Choroid plexus epithelial cell (primary cell): ENCODE measurements around the gene NPTXR.
"Not testable (repeated sequence)": the region's sequence is repeated elsewhere in the genome, so short reads cannot be mapped to it uniquely, and the experiment has no call there.

ENCODE experiments used
- DNase-seq: peaks from one replicate; pipeline ENCODE4 v3.0.0-alpha.2; 2010; ENCODE audit warnings: low read depth
- H3K4me3 ChIP-seq: 2 replicates; pipeline ENCODE4 v1.5.1; 2011; ENCODE audit warnings: low read depth, mild to moderate bottlenecking, control low read depth, low read length, moderate library complexity
- TF ChIP-seq, protein P1 (sequence below): conservative IDR thresholded peaks from 2 replicates; pipeline ENCODE4 v1.5.1; 2011; ENCODE audit warnings: low read depth, mild to moderate bottlenecking, control low read depth, inconsistent platforms, low read length, moderate library complexity

NPTXR gene

GRCh38 chr22:38860283-38861169 lies 16.7 kb upstream of the NPTXR start:
- TF ChIP-seq, protein P1, sequence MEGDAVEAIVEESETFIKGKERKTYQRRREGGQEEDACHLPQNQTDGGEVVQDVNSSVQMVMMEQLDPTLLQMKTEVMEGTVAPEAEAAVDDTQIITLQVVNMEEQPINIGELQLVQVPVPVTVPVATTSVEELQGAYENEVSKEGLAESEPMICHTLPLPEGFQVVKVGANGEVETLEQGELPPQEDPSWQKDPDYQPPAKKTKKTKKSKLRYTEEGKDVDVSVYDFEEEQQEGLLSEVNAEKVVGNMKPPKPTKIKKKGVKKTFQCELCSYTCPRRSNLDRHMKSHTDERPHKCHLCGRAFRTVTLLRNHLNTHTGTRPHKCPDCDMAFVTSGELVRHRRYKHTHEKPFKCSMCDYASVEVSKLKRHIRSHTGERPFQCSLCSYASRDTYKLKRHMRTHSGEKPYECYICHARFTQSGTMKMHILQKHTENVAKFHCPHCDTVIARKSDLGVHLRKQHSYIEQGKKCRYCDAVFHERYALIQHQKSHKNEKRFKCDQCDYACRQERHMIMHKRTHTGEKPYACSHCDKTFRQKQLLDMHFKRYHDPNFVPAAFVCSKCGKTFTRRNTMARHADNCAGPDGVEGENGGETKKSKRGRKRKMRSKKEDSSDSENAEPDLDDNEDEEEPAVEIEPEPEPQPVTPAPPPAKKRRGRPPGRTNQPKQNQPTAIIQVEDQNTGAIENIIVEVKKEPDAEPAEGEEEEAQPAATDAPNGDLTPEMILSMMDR = no peak
- no peak for DNase-seq
- no peak overlapping the region for H3K4me3 ChIP-seq

- TF ChIP-seq, protein P1 = no peak
- DNase-seq = no peak
Observed at GRCh38 chr22:38859581-38860282, 15.9 kb upstream of the NPTXR start.

GRCh38 chr22:38858492-38858891 lies 14.7 kb upstream of the NPTXR start:
- DNase-seq = no peak
- TF ChIP-seq, protein P1 = no peak
- no peak overlapping the region for H3K4me3 ChIP-seq

More at GRCh38 chr22:38859581-38860282, 15.9 kb upstream of the NPTXR start:
- H3K4me3 ChIP-seq = no peak overlapping the region

- DNase-seq = not testable (repeated sequence)
Observed at GRCh38 chr22:38854476-38854875, 10.6 kb upstream of the NPTXR start.

DNA sequence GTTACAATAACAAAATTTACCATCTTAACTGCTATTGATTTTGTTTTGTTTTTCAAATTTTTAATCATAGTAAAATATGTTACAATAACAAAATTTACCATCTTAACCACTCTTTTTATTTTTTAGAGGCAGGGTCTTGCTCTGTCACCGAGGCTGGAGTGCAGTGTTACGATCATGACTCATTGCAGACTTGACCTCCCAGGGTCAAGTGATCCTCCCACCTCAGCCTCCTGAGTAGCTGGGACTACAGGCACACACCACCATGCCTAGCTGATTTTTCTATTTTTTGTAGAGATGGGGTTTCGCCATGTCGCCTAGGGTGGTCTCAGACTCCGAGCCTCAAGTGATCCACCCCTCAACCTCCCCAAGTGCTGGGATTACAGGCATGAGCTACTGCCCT lies 10.1 kb upstream of the NPTXR start:
- not testable (repeated sequence) for H3K4me3 ChIP-seq, DNase-seq

More at GRCh38 chr22:38854476-38854875, 10.6 kb upstream of the NPTXR start:
- not testable (repeated sequence) for H3K4me3 ChIP-seq

- no peak for DNase-seq
- H3K4me3 ChIP-seq = no peak overlapping the region
- TF ChIP-seq, protein P1 = no peak
Observed at GRCh38 chr22:38853196-38853651, 9.4 kb upstream of the NPTXR start.

DNA sequence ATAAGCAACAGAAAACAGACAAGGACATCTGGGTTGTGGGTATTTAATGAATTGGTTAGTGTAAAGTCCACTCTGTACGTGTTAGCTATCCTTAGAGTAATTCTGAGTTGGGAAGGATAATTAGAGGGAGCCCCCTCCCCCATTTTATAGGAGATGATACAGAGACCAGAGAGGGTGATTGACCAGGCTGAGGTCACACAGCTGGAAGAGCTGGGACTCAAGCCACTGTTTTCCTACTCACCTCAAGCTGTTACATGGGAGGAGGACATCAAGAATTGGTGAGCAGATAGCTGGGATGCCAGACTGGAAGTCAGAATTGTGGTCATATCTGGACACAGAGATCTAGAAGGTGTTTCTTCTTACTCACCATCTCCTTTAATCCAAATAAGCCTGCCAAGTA lies 8.7 kb upstream of the NPTXR start:
- no peak for DNase-seq
- H3K4me3 ChIP-seq = no peak overlapping the region
- TF ChIP-seq, protein P1 = no peak
